Fibroblast of the aortic adventitia (primary cell): Measurements from ENCODE around the gene SLC30A1. TPM values are rescaled to one million over a fixed set of nuclear protein-coding genes. Genes with fewer than 3 reads are reported as not detected.

Experiments used
- DNase-seq: peaks from one replicate; pipeline ENCODE4 v3.0.0-alpha.2; 2010; ENCODE audit warnings: low read depth
- H3K4me3 ChIP-seq: 2 replicates; pipeline ENCODE4 v1.5.1; 2011; ENCODE audit warnings: low read depth, mild to moderate bottlenecking, control low read depth, low read length, moderate library complexity
- CTCF ChIP-seq: IDR thresholded peaks from 2 replicates; pipeline ENCODE4 v1.5.1; 2011; ENCODE audit warnings: mild to moderate bottlenecking, low read length, control low read depth, inconsistent platforms; ENCODE audit not compliant: insufficient read depth
- total RNA-seq: library from RNA; depleted of rRNA; stranded (reverse); fragments of >200 nt; gene quantifications from 2 replicates; pipeline ENCODE4 v1.2.3, GENCODE V29; 2012; ENCODE audit warnings: low replicate concordance

Gene SLC30A1
- total RNA-seq, 1 donor = 47.4 TPM

GRCh38 chr1:211522804-211523203 lies 56.2 kb downstream of the SLC30A1 start:
- no peak for DNase-seq
- H3K4me3 ChIP-seq = no peak overlapping the region
- no peak for TF ChIP-seq CTCF

Other genes with a start within 250 kb of the SLC30A1 start
- not detected in 2 replicates for gene RD3, start 87.0 kb downstream of the SLC30A1 start, total RNA-seq
- gene NEK2, start 96.5 kb upstream of the SLC30A1 start, total RNA-seq = 12.4 TPM in 1 of 2 replicates, not detected in the other